ENCODE data around the gene WFDC5.

DNA sequence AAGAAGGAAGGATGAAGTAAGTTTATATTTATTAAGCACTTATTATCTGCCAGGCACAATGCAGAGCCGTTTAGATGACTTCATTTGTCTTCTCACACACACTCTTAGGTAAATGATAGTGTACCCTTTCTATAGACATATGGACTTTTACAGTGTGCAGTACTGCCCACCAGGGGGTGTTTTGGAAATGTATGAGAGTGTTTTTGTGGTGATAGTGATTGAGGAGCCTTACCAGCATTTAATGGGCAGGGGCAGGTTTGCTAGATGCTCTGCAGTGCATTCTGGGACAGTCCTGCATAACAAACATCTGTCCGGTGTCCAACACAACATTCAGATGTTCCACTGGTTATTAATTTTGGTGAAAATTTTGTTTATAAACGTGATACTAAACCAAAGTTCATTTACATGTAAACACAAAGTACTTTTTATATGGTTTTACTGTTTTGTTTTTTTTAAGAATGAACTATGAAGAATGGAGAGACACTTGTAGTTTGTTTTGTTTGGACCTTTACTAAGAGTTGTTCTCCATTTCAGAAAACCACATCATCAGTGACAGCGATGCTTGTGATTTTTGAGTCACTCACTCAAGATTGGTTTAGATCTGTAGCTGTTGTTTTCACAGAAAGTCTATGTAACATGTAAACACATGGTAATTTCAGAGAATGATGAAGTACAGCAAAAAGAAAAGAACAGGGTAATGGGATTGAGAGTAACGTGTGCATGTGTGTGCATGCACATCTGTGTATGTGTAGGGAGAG lies 33.9 kb downstream of the WFDC5 start:
- no peak for TF ChIP-seq CREB1 (IDR thresholded peaks at IDR 0.05; ENCODE audit: low read depth)
- no peak for TF ChIP-seq YY1 (IDR thresholded peaks at IDR 0.05; ENCODE audit: low read depth)
- TF ChIP-seq, protein P1, sequence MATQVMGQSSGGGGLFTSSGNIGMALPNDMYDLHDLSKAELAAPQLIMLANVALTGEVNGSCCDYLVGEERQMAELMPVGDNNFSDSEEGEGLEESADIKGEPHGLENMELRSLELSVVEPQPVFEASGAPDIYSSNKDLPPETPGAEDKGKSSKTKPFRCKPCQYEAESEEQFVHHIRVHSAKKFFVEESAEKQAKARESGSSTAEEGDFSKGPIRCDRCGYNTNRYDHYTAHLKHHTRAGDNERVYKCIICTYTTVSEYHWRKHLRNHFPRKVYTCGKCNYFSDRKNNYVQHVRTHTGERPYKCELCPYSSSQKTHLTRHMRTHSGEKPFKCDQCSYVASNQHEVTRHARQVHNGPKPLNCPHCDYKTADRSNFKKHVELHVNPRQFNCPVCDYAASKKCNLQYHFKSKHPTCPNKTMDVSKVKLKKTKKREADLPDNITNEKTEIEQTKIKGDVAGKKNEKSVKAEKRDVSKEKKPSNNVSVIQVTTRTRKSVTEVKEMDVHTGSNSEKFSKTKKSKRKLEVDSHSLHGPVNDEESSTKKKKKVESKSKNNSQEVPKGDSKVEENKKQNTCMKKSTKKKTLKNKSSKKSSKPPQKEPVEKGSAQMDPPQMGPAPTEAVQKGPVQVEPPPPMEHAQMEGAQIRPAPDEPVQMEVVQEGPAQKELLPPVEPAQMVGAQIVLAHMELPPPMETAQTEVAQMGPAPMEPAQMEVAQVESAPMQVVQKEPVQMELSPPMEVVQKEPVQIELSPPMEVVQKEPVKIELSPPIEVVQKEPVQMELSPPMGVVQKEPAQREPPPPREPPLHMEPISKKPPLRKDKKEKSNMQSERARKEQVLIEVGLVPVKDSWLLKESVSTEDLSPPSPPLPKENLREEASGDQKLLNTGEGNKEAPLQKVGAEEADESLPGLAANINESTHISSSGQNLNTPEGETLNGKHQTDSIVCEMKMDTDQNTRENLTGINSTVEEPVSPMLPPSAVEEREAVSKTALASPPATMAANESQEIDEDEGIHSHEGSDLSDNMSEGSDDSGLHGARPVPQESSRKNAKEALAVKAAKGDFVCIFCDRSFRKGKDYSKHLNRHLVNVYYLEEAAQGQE (IDR thresholded peaks at IDR 0.05; ENCODE audit: low read depth), result no peak
- TF ChIP-seq TEAD4 (IDR thresholded peaks at IDR 0.05), result no peak
- no peak for TF ChIP-seq ZBTB7A (IDR thresholded peaks at IDR 0.05; ENCODE audit: low read depth)
- TF ChIP-seq, protein P2, sequence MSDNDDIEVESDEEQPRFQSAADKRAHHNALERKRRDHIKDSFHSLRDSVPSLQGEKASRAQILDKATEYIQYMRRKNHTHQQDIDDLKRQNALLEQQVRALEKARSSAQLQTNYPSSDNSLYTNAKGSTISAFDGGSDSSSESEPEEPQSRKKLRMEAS (IDR thresholded peaks at IDR 0.05), result no peak

Measured in Ishikawa (cell line).